Glutamatergic neuron (in vitro differentiated cells): Measurements from ENCODE around the gene EP300. TPM values are rescaled to one million over a fixed set of nuclear protein-coding genes. Genes with fewer than 3 reads are reported as not detected.

Experiments used
- DNase-seq: peaks from one replicate; pipeline ENCODE4 v3.0.0; 2022
- H3K27ac Mint-ChIP-seq: one replicate; pipeline ENCODE4 v1.8.0; 2020; ENCODE audit warnings: mild to moderate bottlenecking, mixed read lengths, inconsistent platforms; ENCODE audit not compliant: unreplicated experiment
- H3K27me3 Mint-ChIP-seq: one replicate; pipeline ENCODE4 v1.8.0; 2020; ENCODE audit warnings: mild to moderate bottlenecking, moderate library complexity, mixed read lengths, inconsistent platforms; ENCODE audit not compliant: unreplicated experiment
- H3K36me3 Mint-ChIP-seq: one replicate; pipeline ENCODE4 v1.8.0; 2020; ENCODE audit warnings: mild to moderate bottlenecking, mixed read lengths, inconsistent platforms; ENCODE audit not compliant: unreplicated experiment
- H3K4me1 Mint-ChIP-seq: one replicate; pipeline ENCODE4 v1.8.0; 2020; ENCODE audit warnings: mild to moderate bottlenecking, low read depth, mixed read lengths, inconsistent platforms; ENCODE audit not compliant: unreplicated experiment
- H3K4me3 Mint-ChIP-seq: one replicate; pipeline ENCODE4 v1.8.0; 2020; ENCODE audit warnings: mild to moderate bottlenecking, mixed read lengths, inconsistent platforms; ENCODE audit not compliant: unreplicated experiment
- H3K9me3 Mint-ChIP-seq: one replicate; pipeline ENCODE4 v1.8.0; 2020; ENCODE audit warnings: mild to moderate bottlenecking, moderate library complexity, mixed read lengths, inconsistent platforms; ENCODE audit not compliant: unreplicated experiment
- total RNA-seq: library from RNA; stranded (reverse); fragmentation: NEBNext Ultra II Directional; extraction: Animal tissue kit (Norgen Biotek cat#: 25700); gene quantifications from one replicate; pipeline ENCODE4 v1.2.1, GENCODE V29; 2021; ENCODE audit not compliant: unreplicated experiment
- TF ChIP-seq, protein P1 (sequence below): fragments of 200-600 bp; sonication (generic); IDR thresholded peaks from one replicate; pipeline ENCODE4 v1.5.0; 2021; ENCODE audit not compliant: partially characterized antibody, unreplicated experiment

Gene EP300
- total RNA-seq, 1 donor from 2014 or later, result 127 TPM

DNA sequence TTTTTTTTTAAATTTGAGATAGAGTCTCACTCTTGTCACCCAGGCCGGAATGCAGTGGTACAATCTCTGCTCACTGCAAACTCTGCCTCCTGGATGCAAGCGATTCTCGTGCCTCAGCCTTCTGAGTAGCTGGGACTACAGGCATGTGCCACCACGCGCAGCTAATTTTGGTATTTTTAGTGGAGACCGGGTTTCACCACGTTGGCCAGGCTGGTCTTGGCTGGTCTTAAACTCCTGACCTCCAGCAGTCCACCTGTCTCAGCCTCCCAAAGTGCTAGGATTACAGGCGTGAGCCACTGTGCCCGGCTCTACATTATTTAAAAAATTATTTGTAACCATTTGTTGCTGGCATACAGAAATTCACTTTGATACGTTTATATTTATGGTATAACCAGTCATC lies 18.6 kb downstream of the EP300 start:
- Mint-ChIP-seq H3K27ac (no peak overlapping the region), H3K4me3 (no peak overlapping the region), H3K9me3 (peaks cover 2% of the 10 kb centered on the region), H3K27me3 (peaks cover 2% of the 10 kb centered on the region), H3K4me1 (peaks cover 8% of the 10 kb centered on the region), H3K36me3 (no peaks in the 10 kb centered on the region)
- TF ChIP-seq, protein P1, sequence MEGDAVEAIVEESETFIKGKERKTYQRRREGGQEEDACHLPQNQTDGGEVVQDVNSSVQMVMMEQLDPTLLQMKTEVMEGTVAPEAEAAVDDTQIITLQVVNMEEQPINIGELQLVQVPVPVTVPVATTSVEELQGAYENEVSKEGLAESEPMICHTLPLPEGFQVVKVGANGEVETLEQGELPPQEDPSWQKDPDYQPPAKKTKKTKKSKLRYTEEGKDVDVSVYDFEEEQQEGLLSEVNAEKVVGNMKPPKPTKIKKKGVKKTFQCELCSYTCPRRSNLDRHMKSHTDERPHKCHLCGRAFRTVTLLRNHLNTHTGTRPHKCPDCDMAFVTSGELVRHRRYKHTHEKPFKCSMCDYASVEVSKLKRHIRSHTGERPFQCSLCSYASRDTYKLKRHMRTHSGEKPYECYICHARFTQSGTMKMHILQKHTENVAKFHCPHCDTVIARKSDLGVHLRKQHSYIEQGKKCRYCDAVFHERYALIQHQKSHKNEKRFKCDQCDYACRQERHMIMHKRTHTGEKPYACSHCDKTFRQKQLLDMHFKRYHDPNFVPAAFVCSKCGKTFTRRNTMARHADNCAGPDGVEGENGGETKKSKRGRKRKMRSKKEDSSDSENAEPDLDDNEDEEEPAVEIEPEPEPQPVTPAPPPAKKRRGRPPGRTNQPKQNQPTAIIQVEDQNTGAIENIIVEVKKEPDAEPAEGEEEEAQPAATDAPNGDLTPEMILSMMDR, result no peak
- DNase-seq, result no peak

DNA sequence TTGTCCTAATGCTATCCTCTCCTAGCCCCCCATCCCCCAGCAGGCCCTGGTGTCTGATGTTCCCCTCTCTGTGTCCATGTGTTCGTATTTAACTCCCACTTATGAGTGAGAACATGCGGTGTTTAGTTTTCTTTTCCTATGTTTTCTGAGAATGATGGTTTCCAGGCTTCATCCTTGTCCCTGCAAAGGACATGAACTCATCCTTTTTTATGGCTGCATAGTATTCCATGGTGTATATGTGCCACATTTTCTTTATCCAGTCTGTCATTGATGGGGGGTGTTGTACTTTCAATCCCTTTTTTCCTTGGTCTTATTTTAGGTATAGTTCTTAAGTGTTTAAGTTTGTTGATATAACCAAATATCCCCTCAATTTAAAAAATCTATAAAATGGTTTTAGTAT lies 23.9 kb downstream of the EP300 start:
- H3K27me3 Mint-ChIP-seq, result peaks cover 2% of the 10 kb centered on the region

DNA sequence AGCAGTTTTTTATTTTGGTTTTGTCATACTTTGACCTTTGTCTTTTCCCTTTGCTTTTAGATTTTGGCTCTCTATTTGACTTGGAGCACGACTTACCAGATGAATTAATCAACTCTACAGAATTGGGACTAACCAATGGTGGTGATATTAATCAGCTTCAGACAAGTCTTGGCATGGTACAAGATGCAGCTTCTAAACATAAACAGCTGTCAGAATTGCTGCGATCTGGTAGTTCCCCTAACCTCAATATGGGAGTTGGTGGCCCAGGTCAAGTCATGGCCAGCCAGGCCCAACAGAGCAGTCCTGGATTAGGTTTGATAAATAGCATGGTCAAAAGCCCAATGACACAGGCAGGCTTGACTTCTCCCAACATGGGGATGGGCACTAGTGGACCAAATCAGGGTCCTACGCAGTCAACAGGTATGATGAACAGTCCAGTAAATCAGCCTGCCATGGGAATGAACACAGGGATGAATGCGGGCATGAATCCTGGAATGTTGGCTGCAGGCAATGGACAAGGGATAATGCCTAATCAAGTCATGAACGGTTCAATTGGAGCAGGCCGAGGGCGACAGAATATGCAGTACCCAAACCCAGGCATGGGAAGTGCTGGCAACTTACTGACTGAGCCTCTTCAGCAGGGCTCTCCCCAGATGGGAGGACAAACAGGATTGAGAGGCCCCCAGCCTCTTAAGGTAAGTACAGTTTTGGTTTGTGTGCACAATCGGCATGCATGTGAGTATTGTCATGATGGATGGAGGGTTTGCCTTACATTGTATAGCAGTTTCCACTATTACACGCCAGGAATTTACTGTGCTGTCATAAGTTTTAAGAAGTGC lies 25.0 kb downstream of the EP300 start:
- Mint-ChIP-seq H3K9me3 (no peaks in the 10 kb centered on the region), H3K4me3 (no peak overlapping the region), H3K36me3 (no peaks in the 10 kb centered on the region), H3K27me3 (peaks cover 2% of the 10 kb centered on the region), H3K27ac (no peak overlapping the region), H3K4me1 (peaks cover 2% of the 10 kb centered on the region)
- no peak for DNase-seq
- TF ChIP-seq, protein P1, result no peak

More for the DNA sequence above, 23.9 kb downstream of the EP300 start:
- Mint-ChIP-seq H3K9me3 (peaks cover 1% of the 10 kb centered on the region), H3K36me3 (no peaks in the 10 kb centered on the region), H3K4me3 (no peak overlapping the region), H3K4me1 (peaks cover 2% of the 10 kb centered on the region), H3K27ac (no peak overlapping the region)
- TF ChIP-seq, protein P1, result no peak
- DNase-seq, result no peak

DNA sequence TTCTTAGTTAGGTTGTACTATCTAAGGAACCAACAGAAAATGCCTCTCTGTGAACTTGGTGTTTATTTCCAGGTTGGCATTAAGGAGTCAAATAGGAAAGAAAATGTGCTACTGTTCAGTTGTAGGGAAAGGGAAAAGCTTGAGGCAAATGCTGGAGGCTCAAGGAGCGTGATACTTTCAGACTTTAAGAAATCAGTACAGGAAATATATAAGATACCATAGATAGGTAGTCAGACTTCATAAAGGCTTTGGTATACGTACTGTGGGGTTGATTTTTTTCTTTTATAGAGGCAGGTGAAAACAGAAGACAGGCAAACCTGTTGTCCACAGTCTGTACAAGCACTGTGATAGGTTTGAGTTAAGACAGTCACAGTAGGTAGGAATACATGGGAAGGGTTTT lies 30.8 kb downstream of the EP300 start:
- peaks cover 1% of the 10 kb centered on the region for H3K27me3 Mint-ChIP-seq
- no peaks in the 10 kb centered on the region for H3K36me3 Mint-ChIP-seq
- no peaks in the 10 kb centered on the region for H3K4me1 Mint-ChIP-seq
- H3K27ac Mint-ChIP-seq, result peak overlapping the region; percentile 45
- DNase-seq, result no peak
- no peak overlapping the region for H3K4me3 Mint-ChIP-seq
- TF ChIP-seq, protein P1, result no peak
- peaks cover 3% of the 10 kb centered on the region for H3K9me3 Mint-ChIP-seq

DNA sequence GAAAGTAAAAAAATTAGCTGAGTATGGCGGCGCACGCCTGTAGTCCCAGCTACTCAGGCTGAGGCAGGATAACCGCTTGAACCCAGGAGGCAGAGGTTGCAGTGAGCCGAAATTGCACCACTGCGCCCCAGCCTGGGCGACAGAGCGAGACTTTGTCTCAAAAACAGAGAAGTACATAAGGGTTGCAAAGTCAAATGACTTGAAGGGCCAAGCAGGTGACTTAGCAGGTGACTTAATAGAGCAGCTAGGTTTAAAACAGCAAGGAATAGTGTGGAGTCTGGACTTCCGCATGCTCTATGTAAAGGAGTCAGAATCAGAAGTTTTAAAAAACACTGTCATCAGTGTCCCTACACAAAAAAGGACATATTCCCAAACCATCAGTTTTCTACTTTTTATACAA lies 31.7 kb downstream of the EP300 start:
- peaks cover 3% of the 10 kb centered on the region for H3K9me3 Mint-ChIP-seq
- TF ChIP-seq, protein P1, result no peak
- peaks cover 1% of the 10 kb centered on the region for H3K27me3 Mint-ChIP-seq
- H3K27ac Mint-ChIP-seq, result no peak overlapping the region
- no peak overlapping the region for H3K4me3 Mint-ChIP-seq
- DNase-seq, result no peak
- H3K36me3 Mint-ChIP-seq, result no peaks in the 10 kb centered on the region
- no peaks in the 10 kb centered on the region for H3K4me1 Mint-ChIP-seq
